ENCODE results near the gene BCL7A.

Gene BCL7A

GRCh38 chr12:122013791-122014590, 7.7 kb upstream of the BCL7A start:
- H3K27ac ChIP-seq, result no peak overlapping the region
- no peak for TF ChIP-seq CTCF (IDR thresholded peaks at IDR 0.05)

DNA sequence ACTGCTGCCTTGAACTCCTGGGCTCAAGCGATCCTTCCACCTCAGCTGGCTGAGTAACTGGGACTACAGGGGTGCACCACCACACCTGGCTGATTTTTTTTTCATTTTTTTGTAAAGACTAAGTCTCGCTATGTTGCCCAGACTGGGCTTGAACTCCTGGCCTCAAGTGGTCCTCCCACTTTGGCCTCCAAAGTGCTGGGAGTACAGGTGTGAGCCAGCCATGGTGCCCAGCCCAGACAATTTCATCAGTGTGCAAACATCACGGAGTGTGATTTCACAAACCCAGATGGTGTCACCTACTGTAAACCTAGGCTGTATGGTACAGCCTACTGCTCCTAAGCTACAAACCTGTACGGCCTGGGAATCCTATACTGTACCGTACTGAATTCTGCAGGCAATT, 6.9 kb upstream of the BCL7A start:
- H3K4me3 ChIP-seq (ENCODE audit: low read depth, low read length), result no peak overlapping the region
- no peak overlapping the region for H3K9ac ChIP-seq
- H2AFZ ChIP-seq, result no peak overlapping the region
- TF ChIP-seq CTCF (IDR thresholded peaks at IDR 0.05), result no peak
- H3K79me2 ChIP-seq, result no peaks in the 10 kb centered on the region
- H3K4me2 ChIP-seq (ENCODE audit: low read length), result no peak overlapping the region
- no peaks in the 10 kb centered on the region for H3K4me1 ChIP-seq
- H3K36me3 ChIP-seq (ENCODE audit: control insufficient read depth, insufficient read depth, low read length), result no peaks in the 10 kb centered on the region
- no peaks in the 10 kb centered on the region for H3K9me3 ChIP-seq (ENCODE audit: control insufficient read depth, low read length)
- no peak overlapping the region for H3K27ac ChIP-seq
- no peaks in the 10 kb centered on the region for H3K27me3 ChIP-seq (ENCODE audit: control insufficient read depth, insufficient read depth, low read length)

More at GRCh38 chr12:122013791-122014590, 7.7 kb upstream of the BCL7A start:
- Histone ChIP-seq H2AFZ (no peak overlapping the region), H3K4me2 (ENCODE audit: low read length) (no peak overlapping the region), H3K27me3 (ENCODE audit: control insufficient read depth, insufficient read depth, low read length) (no peaks in the 10 kb centered on the region), H3K79me2 (no peaks in the 10 kb centered on the region), H3K9ac (no peak overlapping the region), H3K9me3 (ENCODE audit: control insufficient read depth, low read length) (no peaks in the 10 kb centered on the region), H3K4me1 (no peaks in the 10 kb centered on the region), H3K4me3 (ENCODE audit: low read depth, low read length) (no peak overlapping the region), H3K36me3 (ENCODE audit: control insufficient read depth, insufficient read depth, low read length) (no peaks in the 10 kb centered on the region)

- H3K36me3 ChIP-seq (ENCODE audit: control insufficient read depth, insufficient read depth, low read length), result no peaks in the 10 kb centered on the region
- H3K4me3 ChIP-seq (ENCODE audit: low read depth, low read length), result no peak overlapping the region
- H2AFZ ChIP-seq, result no peak overlapping the region
- no peaks in the 10 kb centered on the region for H3K27me3 ChIP-seq (ENCODE audit: control insufficient read depth, insufficient read depth, low read length)
- no peaks in the 10 kb centered on the region for H3K9me3 ChIP-seq (ENCODE audit: control insufficient read depth, low read length)
- no peak for TF ChIP-seq CTCF (IDR thresholded peaks at IDR 0.05)
- H3K4me2 ChIP-seq (ENCODE audit: low read length), result no peak overlapping the region
- H3K27ac ChIP-seq, result no peak overlapping the region
- H3K4me1 ChIP-seq, result no peaks in the 10 kb centered on the region
- no peak overlapping the region for H3K9ac ChIP-seq
- peaks cover 4% of the 10 kb centered on the region for H3K79me2 ChIP-seq
These were observed 3.2 kb upstream of the BCL7A start for GRCh38 chr12:122018457-122018856.

- Histone ChIP-seq H3K9ac (no peak overlapping the region), H3K27ac (no peak overlapping the region), H3K9me3 (ENCODE audit: control insufficient read depth, low read length) (no peaks in the 10 kb centered on the region), H3K79me2 (peaks cover 4% of the 10 kb centered on the region), H3K4me3 (ENCODE audit: low read depth, low read length) (no peak overlapping the region), H3K27me3 (ENCODE audit: control insufficient read depth, insufficient read depth, low read length) (no peaks in the 10 kb centered on the region), H3K4me2 (ENCODE audit: low read length) (no peak overlapping the region), H3K4me1 (peaks cover 1% of the 10 kb centered on the region), H3K36me3 (ENCODE audit: control insufficient read depth, insufficient read depth, low read length) (no peaks in the 10 kb centered on the region), H2AFZ (no peak overlapping the region)
- TF ChIP-seq CTCF (IDR thresholded peaks at IDR 0.05), result no peak
These were observed 2.7 kb upstream of the BCL7A start for GRCh38 chr12:122018937-122019336.

GRCh38 chr12:122020795-122021192, 890 bp upstream of the BCL7A start:
- peak overlapping the region; percentile 87 for H2AFZ ChIP-seq
- H3K36me3 ChIP-seq (ENCODE audit: control insufficient read depth, insufficient read depth, low read length), result no peaks in the 10 kb centered on the region
- peak overlapping the region; percentile 54 for H3K4me3 ChIP-seq (ENCODE audit: low read depth, low read length)
- H3K9ac ChIP-seq, result no peak overlapping the region
- peaks cover 4% of the 10 kb centered on the region for H3K4me1 ChIP-seq
- H3K27me3 ChIP-seq (ENCODE audit: control insufficient read depth, insufficient read depth, low read length), result no peaks in the 10 kb centered on the region
- no peak for TF ChIP-seq CTCF (IDR thresholded peaks at IDR 0.05)
- H3K79me2 ChIP-seq, result peaks cover 16% of the 10 kb centered on the region
- peak overlapping the region; percentile 88 for H3K4me2 ChIP-seq (ENCODE audit: low read length)
- H3K27ac ChIP-seq, result peak overlapping the region; percentile 61
- no peaks in the 10 kb centered on the region for H3K9me3 ChIP-seq (ENCODE audit: control insufficient read depth, low read length)
